ENCODE results near the gene PELI2. TPM values are rescaled to one million over a fixed set of nuclear protein-coding genes. Genes with fewer than 3 reads are reported as not detected.
A peak's percentile ranks its signal among the peaks of the same experiment; 100 is the strongest.

PELI2 gene
- total and polyA plus RNA-seq, 2 experiments from 2014 or later = 8.0 to 24.5 TPM

- TF ChIP-seq, protein P1, sequence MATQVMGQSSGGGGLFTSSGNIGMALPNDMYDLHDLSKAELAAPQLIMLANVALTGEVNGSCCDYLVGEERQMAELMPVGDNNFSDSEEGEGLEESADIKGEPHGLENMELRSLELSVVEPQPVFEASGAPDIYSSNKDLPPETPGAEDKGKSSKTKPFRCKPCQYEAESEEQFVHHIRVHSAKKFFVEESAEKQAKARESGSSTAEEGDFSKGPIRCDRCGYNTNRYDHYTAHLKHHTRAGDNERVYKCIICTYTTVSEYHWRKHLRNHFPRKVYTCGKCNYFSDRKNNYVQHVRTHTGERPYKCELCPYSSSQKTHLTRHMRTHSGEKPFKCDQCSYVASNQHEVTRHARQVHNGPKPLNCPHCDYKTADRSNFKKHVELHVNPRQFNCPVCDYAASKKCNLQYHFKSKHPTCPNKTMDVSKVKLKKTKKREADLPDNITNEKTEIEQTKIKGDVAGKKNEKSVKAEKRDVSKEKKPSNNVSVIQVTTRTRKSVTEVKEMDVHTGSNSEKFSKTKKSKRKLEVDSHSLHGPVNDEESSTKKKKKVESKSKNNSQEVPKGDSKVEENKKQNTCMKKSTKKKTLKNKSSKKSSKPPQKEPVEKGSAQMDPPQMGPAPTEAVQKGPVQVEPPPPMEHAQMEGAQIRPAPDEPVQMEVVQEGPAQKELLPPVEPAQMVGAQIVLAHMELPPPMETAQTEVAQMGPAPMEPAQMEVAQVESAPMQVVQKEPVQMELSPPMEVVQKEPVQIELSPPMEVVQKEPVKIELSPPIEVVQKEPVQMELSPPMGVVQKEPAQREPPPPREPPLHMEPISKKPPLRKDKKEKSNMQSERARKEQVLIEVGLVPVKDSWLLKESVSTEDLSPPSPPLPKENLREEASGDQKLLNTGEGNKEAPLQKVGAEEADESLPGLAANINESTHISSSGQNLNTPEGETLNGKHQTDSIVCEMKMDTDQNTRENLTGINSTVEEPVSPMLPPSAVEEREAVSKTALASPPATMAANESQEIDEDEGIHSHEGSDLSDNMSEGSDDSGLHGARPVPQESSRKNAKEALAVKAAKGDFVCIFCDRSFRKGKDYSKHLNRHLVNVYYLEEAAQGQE (IDR thresholded peaks at IDR 0.05; ENCODE audit: unreplicated experiment) = no peak
- no peak for TF ChIP-seq EZH2phosphoT487 (IDR thresholded peaks at IDR 0.05; ENCODE audit: unreplicated experiment)
- TF ChIP-seq ZNF462 (CRISPR knock-in tag; IDR thresholded peaks at IDR 0.05) = no peak
These were observed 40.9 kb downstream of the PELI2 start (continued) for GRCh38 chr14:56159066-56159465.

GRCh38 chr14:56160088-56160487 is 41.9 kb downstream of the PELI2 start:
- Histone ChIP-seq H3K4me2 (no peak overlapping the region), H3K4me3 (no peak overlapping the region), H3K27me3 (ENCODE audit: insufficient read depth) (no peaks in the 10 kb centered on the region), H4K20me1 (replicated peaks; ENCODE audit: insufficient read depth) (peaks cover 6% of the 10 kb centered on the region; the same call in 1 of the 2 replicates), H2AFZ (no peak overlapping the region), H3K9me2 (ENCODE audit: insufficient read depth) (no peaks in the 10 kb centered on the region), H3K27ac (ENCODE audit: low read depth) (no peak overlapping the region), H3K79me2 (replicated peaks; ENCODE audit: insufficient read depth) (peaks cover 98% of the 10 kb centered on the region), H3F3A (replicated peaks; ENCODE audit: low read depth) (no peaks in the 10 kb centered on the region), H3K4me1 (ENCODE audit: insufficient read depth) (0 out of 2 replicates have a peak, but pooled peaks cover 6% of the 10 kb centered on the region), H3K36me3 (ENCODE audit: insufficient read depth) (no peaks in the 10 kb centered on the region)
- ATAC-seq = no peak
- Mint-ChIP-seq H3K9me3 (peaks cover 9% of the 10 kb centered on the region; the same call in 1 of the 3 replicates), H3K36me3 (ENCODE audit: low read depth) (peaks cover 10% of the 10 kb centered on the region; the same call in 1 of the 3 replicates), H3K27me3 (ENCODE audit: insufficient read depth, low read depth, poor library complexity) (no peaks in the 10 kb centered on the region), H3K4me3 (no peak overlapping the region), H3K27ac (peak overlapping the region; percentile 76), H3K4me1 (peaks cover 12% of the 10 kb centered on the region)
- no peak for TF ChIP-seq JUNB (IDR thresholded peaks at IDR 0.05; ENCODE audit: unreplicated experiment)
- TF ChIP-seq STAT1 (IDR thresholded peaks at IDR 0.05; ENCODE audit: unreplicated experiment) = no peak
- no peak for TF ChIP-seq ZNF462 (CRISPR knock-in tag; IDR thresholded peaks at IDR 0.05)
- DNase-seq (ENCODE audit: low spot score) = no peak

Data from GM23338 (cell line).